ENCODE results near the gene PLEKHA4. TPM values are rescaled to one million over a fixed set of nuclear protein-coding genes. Genes with fewer than 3 reads are reported as not detected.
"Not testable (repeated sequence)": the region's sequence is repeated elsewhere in the genome, so short reads cannot be mapped to it uniquely, and the experiment has no call there.

PLEKHA4 gene
- total and polyA plus RNA-seq, 2 donors: 4.1 to 17.3 TPM

DNA sequence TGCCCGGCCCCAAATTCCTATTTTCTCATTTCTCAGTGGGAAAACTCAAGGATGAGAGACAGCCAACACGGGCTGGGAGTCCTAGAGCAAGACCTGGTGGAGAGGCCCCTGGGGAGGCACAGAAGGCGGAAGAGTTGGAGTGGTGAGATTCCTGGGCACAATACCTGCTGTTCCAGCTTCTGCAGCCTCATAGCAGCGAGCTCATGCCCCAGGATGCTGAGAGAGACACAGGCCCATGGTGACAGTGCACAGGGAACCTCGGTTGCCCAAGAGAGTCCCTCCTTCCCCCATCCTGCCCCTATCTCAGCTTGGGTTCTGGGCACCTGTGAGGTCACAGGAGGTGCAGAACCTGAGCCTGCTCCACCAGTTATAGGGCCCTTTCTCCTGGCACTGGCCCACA lies 28.8 kb upstream of the PLEKHA4 start:
- DNase-seq (ENCODE audit: low read depth in 6 of 9, low spot score in 9 of 9): no peak
- Histone ChIP-seq H3K27ac (ENCODE audit: low read depth in 1 of 2, low read length in 1 of 2) (no peak overlapping the region), H3K4me1 (ENCODE audit: control insufficient read depth in 2 of 2, insufficient read depth in 2 of 2, low read length in 2 of 2) (peaks cover 6 to 29% of the 10 kb centered on the region in 2 donors), H3K27me3 (ENCODE audit: control insufficient read depth in 2 of 2, insufficient read depth in 1 of 2, low read length in 1 of 2) (peaks cover 15 to 50% of the 10 kb centered on the region in 2 donors), H3K36me3 (ENCODE audit: control insufficient read depth in 2 of 2, insufficient read depth in 2 of 2, low read length in 1 of 2) (no peaks in the 10 kb centered on the region), H3K4me3 (ENCODE audit: low read length in 2 of 2) (no peak overlapping the region), H3K9me3 (ENCODE audit: control insufficient read depth in 2 of 2, insufficient read depth in 1 of 2, low read length in 1 of 2) (no peaks in the 10 kb centered on the region)
- WGBS: 83% methylated on average over 5 of the region's 5 CpGs

DNA sequence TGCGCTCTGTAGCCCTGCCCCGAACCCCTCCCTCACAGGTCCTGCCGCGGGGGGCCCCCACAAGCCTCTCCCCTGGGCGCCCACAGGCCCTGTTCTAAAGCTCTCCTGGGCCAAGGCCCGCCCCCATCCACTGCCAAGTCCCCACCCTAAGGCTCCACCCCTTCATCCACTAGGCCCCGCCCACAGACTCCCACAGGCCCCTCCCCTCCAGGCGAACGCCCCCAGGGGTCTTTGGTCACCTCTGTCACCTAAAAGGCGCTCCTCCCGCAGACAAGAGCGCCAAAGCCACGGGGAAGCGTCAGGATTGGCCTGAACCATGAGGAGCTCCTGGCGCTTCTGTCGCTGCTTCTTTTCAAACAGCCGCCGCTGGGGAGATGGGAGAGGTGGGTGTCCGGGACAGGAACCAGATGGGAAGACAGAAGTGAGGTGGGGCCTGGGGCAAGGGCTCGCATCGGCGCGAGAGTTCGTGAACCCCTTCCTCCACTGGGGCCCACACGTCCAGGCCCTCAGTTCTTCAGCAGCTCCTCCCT lies 27.8 kb upstream of the PLEKHA4 start:
- DNase-seq (ENCODE audit: low read depth in 6 of 9, low spot score in 9 of 9): peak in 3 of 9 donors; percentile 31 to 72 (median 31)
- Histone ChIP-seq H3K4me1 (ENCODE audit: control insufficient read depth in 2 of 2, insufficient read depth in 2 of 2, low read length in 2 of 2) (peaks cover 6 to 27% of the 10 kb centered on the region in 2 donors), H3K9me3 (ENCODE audit: control insufficient read depth in 2 of 2, insufficient read depth in 1 of 2, low read length in 1 of 2) (no peaks in the 10 kb centered on the region), H3K4me3 (ENCODE audit: low read length in 2 of 2) (peak overlapping the region in 1 of 2 donors; percentile 30), H3K36me3 (ENCODE audit: control insufficient read depth in 2 of 2, insufficient read depth in 2 of 2, low read length in 1 of 2) (no peaks in the 10 kb centered on the region), H3K27ac (ENCODE audit: low read depth in 1 of 2, low read length in 1 of 2) (no peak overlapping the region), H3K27me3 (ENCODE audit: control insufficient read depth in 2 of 2, insufficient read depth in 1 of 2, low read length in 1 of 2) (peaks cover 15 to 57% of the 10 kb centered on the region in 2 donors)
- WGBS: 20% methylated on average over 25 of the region's 25 CpGs

GRCh38 chr19:48895226-48895625 lies 26.8 kb upstream of the PLEKHA4 start:
- 61% methylated on average over 21 of the region's 21 CpGs for WGBS
- H3K9me3 ChIP-seq (ENCODE audit: control insufficient read depth in 2 of 2, insufficient read depth in 1 of 2, low read length in 1 of 2): no peaks in the 10 kb centered on the region
- peaks cover 2 to 17% of the 10 kb centered on the region in 2 donors for H3K4me1 ChIP-seq (ENCODE audit: control insufficient read depth in 2 of 2, insufficient read depth in 2 of 2, low read length in 2 of 2)
- peaks cover 15 to 61% of the 10 kb centered on the region in 2 donors for H3K27me3 ChIP-seq (ENCODE audit: control insufficient read depth in 2 of 2, insufficient read depth in 1 of 2, low read length in 1 of 2)
- no peak for DNase-seq (ENCODE audit: low read depth in 6 of 9, low spot score in 9 of 9)
- no peaks in the 10 kb centered on the region for H3K36me3 ChIP-seq (ENCODE audit: control insufficient read depth in 2 of 2, insufficient read depth in 2 of 2, low read length in 1 of 2)
- H3K27ac ChIP-seq (ENCODE audit: low read depth in 1 of 2, low read length in 1 of 2): no peak overlapping the region
- H3K4me3 ChIP-seq (ENCODE audit: low read length in 2 of 2): no peak overlapping the region

GRCh38 chr19:48890551-48890950 lies 22.1 kb upstream of the PLEKHA4 start:
- H3K27ac ChIP-seq (ENCODE audit: low read depth in 1 of 2, low read length in 1 of 2): no peak overlapping the region
- H3K36me3 ChIP-seq (ENCODE audit: control insufficient read depth in 2 of 2, insufficient read depth in 2 of 2, low read length in 1 of 2): no peaks in the 10 kb centered on the region
- peaks cover 0 to 2% of the 10 kb centered on the region in 2 donors for H3K4me1 ChIP-seq (ENCODE audit: control insufficient read depth in 2 of 2, insufficient read depth in 2 of 2, low read length in 2 of 2)
- H3K27me3 ChIP-seq (ENCODE audit: control insufficient read depth in 2 of 2, insufficient read depth in 1 of 2, low read length in 1 of 2): peaks cover 2 to 39% of the 10 kb centered on the region in 2 donors
- H3K4me3 ChIP-seq (ENCODE audit: low read length in 2 of 2): no peak overlapping the region
- DNase-seq (ENCODE audit: low read depth in 6 of 9, low spot score in 9 of 9): no peak
- WGBS: 94% methylated on average over 4 of the region's 4 CpGs
- H3K9me3 ChIP-seq (ENCODE audit: control insufficient read depth in 2 of 2, insufficient read depth in 1 of 2, low read length in 1 of 2): no peaks in the 10 kb centered on the region

DNA sequence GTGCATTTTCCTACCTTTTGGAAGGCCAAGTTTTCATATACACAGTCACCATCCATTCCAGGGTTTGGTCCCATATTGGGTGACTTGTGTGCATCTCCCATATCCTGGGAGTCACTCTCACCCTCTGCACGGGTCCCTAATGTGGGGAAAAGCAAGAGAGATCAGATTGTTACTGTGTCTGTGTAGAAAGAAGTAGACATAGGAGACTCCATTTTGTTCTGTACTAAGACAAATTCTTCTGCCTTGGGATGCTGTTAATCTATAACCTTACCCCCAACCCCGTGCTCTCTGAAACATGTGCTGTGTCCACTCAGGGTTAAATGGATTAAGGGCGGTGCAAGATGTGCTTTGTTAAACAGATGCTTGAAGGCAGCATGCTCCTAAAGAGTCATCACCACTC lies 21.1 kb upstream of the PLEKHA4 start:
- H3K36me3 ChIP-seq (ENCODE audit: control insufficient read depth in 2 of 2, insufficient read depth in 2 of 2, low read length in 1 of 2); H3K4me1 ChIP-seq (ENCODE audit: control insufficient read depth in 2 of 2, insufficient read depth in 2 of 2, low read length in 2 of 2); H3K4me3 ChIP-seq (ENCODE audit: low read length in 2 of 2); DNase-seq (ENCODE audit: low read depth in 6 of 9, low spot score in 9 of 9); H3K9me3 ChIP-seq (ENCODE audit: control insufficient read depth in 2 of 2, insufficient read depth in 1 of 2, low read length in 1 of 2); H3K27ac ChIP-seq (ENCODE audit: low read depth in 1 of 2, low read length in 1 of 2): not testable (repeated sequence)
- peaks cover 0 to 29% of the 10 kb centered on the region in 2 donors for H3K27me3 ChIP-seq (ENCODE audit: control insufficient read depth in 2 of 2, insufficient read depth in 1 of 2, low read length in 1 of 2)
- WGBS: 87% methylated on average over 2 of the region's 3 CpGs

GRCh38 chr19:48887861-48888612 lies 19.6 kb upstream of the PLEKHA4 start:
- H3K36me3 ChIP-seq (ENCODE audit: control insufficient read depth in 2 of 2, insufficient read depth in 2 of 2, low read length in 1 of 2): no peaks in the 10 kb centered on the region
- H3K9me3 ChIP-seq (ENCODE audit: control insufficient read depth in 2 of 2, insufficient read depth in 1 of 2, low read length in 1 of 2): no peaks in the 10 kb centered on the region
- H3K4me3 ChIP-seq (ENCODE audit: low read length in 2 of 2): no peak overlapping the region
- no peaks in the 10 kb centered on the region for H3K4me1 ChIP-seq (ENCODE audit: control insufficient read depth in 2 of 2, insufficient read depth in 2 of 2, low read length in 2 of 2)
- WGBS: 96% methylated on average over 21 of the region's 21 CpGs
- peaks cover 0 to 17% of the 10 kb centered on the region in 2 donors for H3K27me3 ChIP-seq (ENCODE audit: control insufficient read depth in 2 of 2, insufficient read depth in 1 of 2, low read length in 1 of 2)
- DNase-seq (ENCODE audit: low read depth in 6 of 9, low spot score in 9 of 9): no peak
- no peak overlapping the region for H3K27ac ChIP-seq (ENCODE audit: low read depth in 1 of 2, low read length in 1 of 2)

DNA sequence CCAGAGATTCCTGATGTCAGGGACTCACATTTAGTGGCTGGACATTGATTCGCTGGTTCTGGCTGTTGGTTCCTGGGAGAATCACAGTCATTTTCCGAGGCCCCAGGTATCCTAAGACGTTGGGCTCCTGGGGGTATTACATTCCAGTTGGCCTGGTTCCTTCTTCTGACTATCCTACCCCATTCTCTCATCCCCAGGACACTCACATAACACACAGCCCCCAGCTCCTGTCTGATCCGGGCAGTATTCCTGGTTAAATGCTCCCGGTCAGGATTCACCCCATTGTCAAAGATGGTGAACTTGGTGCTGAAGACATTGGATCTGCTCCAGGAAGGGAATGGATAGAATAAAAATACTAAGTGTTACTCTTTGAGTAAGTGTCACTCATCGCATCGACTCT lies 15.3 kb upstream of the PLEKHA4 start:
- no peak for DNase-seq (ENCODE audit: low read depth in 6 of 9, low spot score in 9 of 9)
- H3K9me3 ChIP-seq (ENCODE audit: control insufficient read depth in 2 of 2, insufficient read depth in 1 of 2, low read length in 1 of 2): peaks cover 0 to 6% of the 10 kb centered on the region in 2 donors
- WGBS: 96% methylated on average over 7 of the region's 7 CpGs
- no peak overlapping the region for H3K4me3 ChIP-seq (ENCODE audit: low read length in 2 of 2)
- H3K27ac ChIP-seq (ENCODE audit: low read depth in 1 of 2, low read length in 1 of 2): no peak overlapping the region
- H3K27me3 ChIP-seq (ENCODE audit: control insufficient read depth in 2 of 2, insufficient read depth in 1 of 2, low read length in 1 of 2): no peaks in the 10 kb centered on the region
- no peaks in the 10 kb centered on the region for H3K4me1 ChIP-seq (ENCODE audit: control insufficient read depth in 2 of 2, insufficient read depth in 2 of 2, low read length in 2 of 2)
- no peaks in the 10 kb centered on the region for H3K36me3 ChIP-seq (ENCODE audit: control insufficient read depth in 2 of 2, insufficient read depth in 2 of 2, low read length in 1 of 2)

- peaks cover 0 to 5% of the 10 kb centered on the region in 2 donors for H3K36me3 ChIP-seq (ENCODE audit: control insufficient read depth in 2 of 2, insufficient read depth in 2 of 2, low read length in 1 of 2)
- H3K27me3 ChIP-seq (ENCODE audit: control insufficient read depth in 2 of 2, insufficient read depth in 1 of 2, low read length in 1 of 2): no peaks in the 10 kb centered on the region
- H3K4me3 ChIP-seq (ENCODE audit: low read length in 2 of 2): no peak overlapping the region
- 93% methylated on average over 30 of the region's 30 CpGs for WGBS
- no peak for DNase-seq (ENCODE audit: low read depth in 6 of 9, low spot score in 9 of 9)
- H3K9me3 ChIP-seq (ENCODE audit: control insufficient read depth in 2 of 2, insufficient read depth in 1 of 2, low read length in 1 of 2): peaks cover 0 to 6% of the 10 kb centered on the region in 2 donors
- no peak overlapping the region for H3K27ac ChIP-seq (ENCODE audit: low read depth in 1 of 2, low read length in 1 of 2)
- H3K4me1 ChIP-seq (ENCODE audit: control insufficient read depth in 2 of 2, insufficient read depth in 2 of 2, low read length in 2 of 2): no peaks in the 10 kb centered on the region
Observed at GRCh38 chr19:48881741-48882657, 13.6 kb upstream of the PLEKHA4 start.

DNA sequence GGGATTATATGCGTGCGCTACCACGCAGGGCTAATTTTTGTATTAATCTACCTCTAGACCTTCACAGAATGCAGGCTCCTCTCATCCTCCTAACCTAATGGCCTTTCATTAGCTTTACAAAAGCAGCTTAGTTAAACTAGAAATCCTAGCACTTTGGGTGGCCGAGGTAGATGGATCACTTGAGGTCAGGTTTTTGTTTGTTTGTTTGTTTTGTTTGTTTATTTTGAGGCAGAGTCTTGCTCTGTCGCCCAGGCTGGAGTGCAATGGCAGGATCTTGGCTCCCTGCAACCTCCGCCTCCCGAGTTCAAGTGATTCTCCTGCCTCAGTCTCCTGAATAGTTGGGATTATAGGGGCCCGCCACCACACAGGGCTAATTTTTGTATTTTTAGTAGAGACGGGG lies 11.3 kb upstream of the PLEKHA4 start:
- H3K36me3 ChIP-seq (ENCODE audit: control insufficient read depth in 2 of 2, insufficient read depth in 2 of 2, low read length in 1 of 2): peaks cover 12 to 17% of the 10 kb centered on the region in 2 donors
- WGBS: 99% methylated on average over 9 of the region's 9 CpGs

More for the DNA sequence above, 11.3 kb upstream of the PLEKHA4 start:
- not testable (repeated sequence) for H3K9me3 ChIP-seq (ENCODE audit: control insufficient read depth in 2 of 2, insufficient read depth in 1 of 2, low read length in 1 of 2); H3K27me3 ChIP-seq (ENCODE audit: control insufficient read depth in 2 of 2, insufficient read depth in 1 of 2, low read length in 1 of 2); H3K27ac ChIP-seq (ENCODE audit: low read depth in 1 of 2, low read length in 1 of 2); H3K4me3 ChIP-seq (ENCODE audit: low read length in 2 of 2); DNase-seq (ENCODE audit: low read depth in 6 of 9, low spot score in 9 of 9)
- peaks cover 9 to 17% of the 10 kb centered on the region in 2 donors for H3K4me1 ChIP-seq (ENCODE audit: control insufficient read depth in 2 of 2, insufficient read depth in 2 of 2, low read length in 2 of 2)
